Endothelial cell of umbilical vein (primary cell): ENCODE data around the gene MACO1. TPM values are rescaled to one million over a fixed set of nuclear protein-coding genes. Genes with fewer than 3 reads are reported as not detected.
A peak's percentile ranks its signal among the peaks of the same experiment; 100 is the strongest.

Experiments
- BruUV-seq: library from RNA; stranded (reverse); fragments of 400-500 nt; replicated peaks from 2 replicates; lab custom pipeline; 2021; lab: Mats Ljungman, UMichigan
- CTCF ChIA-PET: fragments of 300-600, 350-600 bp; sonication (Branson Sonifier 250); formaldehyde crosslinking; loops from one replicate; lab custom pipeline; 2021; ENCODE audit warnings: antibody characterized with exemption, inconsistent platforms; lab: Charles Lee
- POLR2A ChIA-PET: fragments of 300-600, 350-600 bp; sonication (Branson Sonifier 250); formaldehyde crosslinking; loops from one replicate; lab custom pipeline; 2021; ENCODE audit warnings: antibody characterized with exemption, inconsistent platforms; lab: Charles Lee
- DNase-seq: peaks from one replicate; pipeline ENCODE4 v3.0.0-alpha.2; 2011; ENCODE audit warnings: low read depth, low spot score
- FAIRE-seq: peaks from 2 replicates; lab custom pipeline; 2011; peaks lifted over from hg19 to GRCh38; lab: Jason Lieb, UNC
- H2AFZ ChIP-seq: 2 replicates; pipeline ENCODE4 v1.6.0; 2012; ENCODE audit warnings: low read depth, low read length, control low read depth, inconsistent platforms
- H3K27ac ChIP-seq: 2 replicates; pipeline ENCODE4 v1.5.1; 2011; ENCODE audit warnings: low read depth, mild to moderate bottlenecking, control low read depth, low read length, moderate library complexity; ENCODE audit not compliant: insufficient read depth
- H3K27me3 ChIP-seq, 2 experiments: 2 replicates each; pipeline versions ENCODE4 v1.6.0 to v1.6.1; 2011; ENCODE audit warnings: low read length in 2 of 2, mixed read lengths in 1 of 2; ENCODE audit not compliant: control insufficient read depth in 2 of 2, insufficient read depth in 2 of 2
- H3K36me3 ChIP-seq, 2 experiments: 2 replicates in 1 of 2; 3 replicates in 1 of 2; pipeline ENCODE4 v1.5.1; 2011; ENCODE audit warnings: low read length in 2 of 2, mild to moderate bottlenecking in 1 of 2, moderate library complexity in 1 of 2; ENCODE audit not compliant: control insufficient read depth in 2 of 2, insufficient read depth in 2 of 2; ENCODE audit errors: extremely low read depth in 1 of 2
- H3K4me1 ChIP-seq: 3 replicates; pipeline ENCODE4 v1.5.1; 2011; ENCODE audit warnings: mild to moderate bottlenecking, low read length; ENCODE audit not compliant: control insufficient read depth, insufficient read depth; ENCODE audit errors: extremely low read depth
- H3K4me2 ChIP-seq: 2 replicates; pipeline ENCODE4 v1.6.1; 2011; ENCODE audit warnings: low read length, control low read depth, mixed read lengths; ENCODE audit not compliant: insufficient read depth
- H3K4me3 ChIP-seq, 3 experiments: fragments of 200-600 bp in 1 of 3; sonication (generic), shearing (Covaris generic) in 1 of 3; replicated peaks in 1 of 3; 2 replicates each; pipeline ENCODE4 v1.5.1; 2011 to 2016; ENCODE audit warnings: control low read depth in 3 of 3, low read length in 3 of 3, mild to moderate bottlenecking in 2 of 3, inconsistent platforms in 1 of 3, low read depth in 1 of 3, moderate library complexity in 1 of 3; ENCODE audit not compliant: insufficient read depth in 1 of 3
- H3K79me2 ChIP-seq: 2 replicates; pipeline ENCODE4 v1.6.0; 2012; ENCODE audit warnings: low read length, inconsistent platforms; ENCODE audit not compliant: control insufficient read depth, insufficient read depth
- H3K9ac ChIP-seq: replicated peaks from 2 replicates; pipeline ENCODE3; 2011; ENCODE audit warnings: low read length, control low read depth; ENCODE audit not compliant: insufficient read depth; ENCODE audit errors: extremely low read depth
- H3K9me1 ChIP-seq: replicated peaks from 3 replicates; pipeline ENCODE4 v1.6.0; 2011; ENCODE audit warnings: mild to moderate bottlenecking, low read length; ENCODE audit not compliant: control insufficient read depth, insufficient read depth; ENCODE audit errors: extremely low read depth
- H3K9me3 ChIP-seq: replicated peaks from 2 replicates; pipeline ENCODE4 v1.5.1; 2012; ENCODE audit warnings: low read length, inconsistent platforms; ENCODE audit not compliant: control insufficient read depth, insufficient read depth
- H4K20me1 ChIP-seq: replicated peaks from 2 replicates; pipeline ENCODE3; 2011; ENCODE audit warnings: mild to moderate bottlenecking, low read length; ENCODE audit not compliant: control insufficient read depth, insufficient read depth; ENCODE audit errors: extremely low read depth
- CTCF ChIP-seq, 2 donors: IDR thresholded peaks; 1 replicate in 1 of 2; 2 replicates in 1 of 2; pipeline ENCODE4 v1.5.1; 2011; ENCODE audit warnings: low read length in 2 of 2, mild to moderate bottlenecking in 2 of 2, moderate library complexity in 2 of 2, control low read depth in 1 of 2, inconsistent platforms in 1 of 2, low read depth in 1 of 2; ENCODE audit not compliant: insufficient read depth in 1 of 2; ENCODE audit errors: extremely low read depth in 1 of 2
- EZH2 ChIP-seq: IDR thresholded peaks from 2 replicates; pipeline ENCODE4 v1.6.1; 2012; ENCODE audit warnings: borderline replicate concordance, low read depth, mild to moderate bottlenecking, moderate library complexity, low read length, inconsistent platforms; ENCODE audit not compliant: severe bottlenecking
- FOS ChIP-seq: IDR thresholded peaks from 2 replicates; pipeline ENCODE4 v1.6.1; 2011; ENCODE audit warnings: mild to moderate bottlenecking, low read length, moderate library complexity, borderline replicate concordance; ENCODE audit not compliant: insufficient read depth
- JUN ChIP-seq: IDR thresholded peaks from 2 replicates; pipeline ENCODE4 v1.6.1; 2011; ENCODE audit warnings: borderline replicate concordance, low read depth; ENCODE audit not compliant: insufficient read length, insufficient read depth
- MYC ChIP-seq: IDR thresholded peaks from one replicate; pipeline ENCODE4 v1.6.1; 2011; ENCODE audit warnings: mild to moderate bottlenecking, low read depth, low read length
- POLR2A ChIP-seq: IDR thresholded peaks from 2 replicates; pipeline ENCODE4 v1.6.1; 2012; ENCODE audit warnings: low read depth, mild to moderate bottlenecking, control low read depth, low read length
- POLR2AphosphoS5 ChIP-seq: IDR thresholded peaks from 2 replicates; pipeline ENCODE4 v1.6.1; 2012; ENCODE audit warnings: low read depth, mild to moderate bottlenecking, control low read depth, low read length, moderate library complexity; ENCODE audit not compliant: insufficient read depth
- dilution Hi-C: fragments of 300-500 bp; cut with MboI; formaldehyde crosslinking; loops from one replicate; pipeline ENCODE4 v1.15.0; 2019; ENCODE audit warnings: low sequenced_read_pairs; ENCODE audit not compliant: extremely low pct_ligation_motif_present
- intact Hi-C: fragments of 100-400 bp; cut with micrococcal nuclease; formaldehyde crosslinking; loops from one replicate; pipeline ENCODE4 v1.10.0; 2022
- polyA plus RNA-seq, 4 experiments: library from polyadenylated mRNA; depleted of rRNA in 3 of 4; stranded (reverse) in 3 of 4; unstranded in 1 of 4; fragments of >200 nt; gene quantifications; 2 replicates each; pipeline versions ENCODE4 v1.2.1 to v1.2.3, GENCODE V29; 2011 to 2012; ENCODE audit warnings: missing spikeins in 1 of 4
- total RNA-seq: library from RNA; stranded (reverse); gene quantifications from 2 replicates; pipeline ENCODE4 v1.2.3, GENCODE V29; 2021

Gene MACO1
- total and polyA plus RNA-seq, 2 donors (not counting 3 experiments of a cell fraction or from before 2014, with no cell fraction given): 7.7 to 24.4 TPM

DNA sequence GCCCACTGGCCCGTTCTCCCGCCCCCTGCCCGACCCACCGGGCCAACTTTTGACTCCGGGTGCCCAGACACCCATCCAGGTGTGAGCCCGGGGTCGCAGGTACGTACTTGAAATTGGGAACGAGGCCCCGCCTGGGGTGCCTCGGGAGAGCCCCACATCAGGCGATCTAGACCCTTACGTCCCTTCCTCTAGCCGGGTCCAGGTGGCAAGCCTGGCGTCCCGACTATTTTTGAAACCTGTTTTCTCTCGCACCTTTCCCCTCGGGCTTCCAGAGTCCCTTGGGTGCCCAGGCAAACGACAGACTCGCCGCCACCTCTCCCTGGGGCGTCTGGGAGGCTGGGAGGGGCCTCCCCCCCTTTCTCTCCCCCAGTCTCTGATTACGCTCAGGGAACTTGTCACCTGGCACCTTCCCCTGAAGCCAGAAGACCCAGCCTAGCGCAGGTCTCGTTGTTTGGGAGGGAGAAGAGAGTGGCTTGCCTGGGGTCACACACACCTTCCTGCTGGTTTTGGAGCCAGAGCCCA lies 113.6 kb downstream of the MACO1 start:
- H2AFZ ChIP-seq: peak overlapping the region; percentile 63
- TF ChIP-seq FOS: no peak
- no peak for TF ChIP-seq CTCF (IDR thresholded peaks at IDR 0.05; ENCODE audit: extremely low read depth in 1 of 2, insufficient read depth in 1 of 2, low read depth in 1 of 2, low read length in 2 of 2)
- DNase-seq (no peak), FAIRE-seq (no peak)
- CTCF ChIA-PET: interaction anchor here (1.2 kb wide), 1 partner anchor 28 kb away, joined by 9 read pairs; no protein-coding TSS in a partner anchor
- peak overlapping the region; percentile 68 for H3K9ac ChIP-seq
- no peaks in the 10 kb centered on the region for H3K9me1 ChIP-seq
- dilution Hi-C loops (no loop called here), intact Hi-C loops (loop anchor here (5.0 kb wide), 1 partner anchor 253 kb away; no protein-coding TSS in a partner anchor)
- no peaks in the 10 kb centered on the region for H3K27me3 ChIP-seq
- POLR2A ChIA-PET: interaction anchor here (0.6 kb wide), 1 partner anchor 257 kb away, joined by 4 read pairs; no protein-coding TSS in a partner anchor
- H3K9me3 ChIP-seq: no peaks in the 10 kb centered on the region
- H3K4me3 ChIP-seq: peak overlapping the region; percentile 65 to 80 (median 75)
- peaks cover 14% of the 10 kb centered on the region for H3K4me1 ChIP-seq
- H3K4me2 ChIP-seq: peak overlapping the region; percentile 67
- H3K36me3 ChIP-seq: no peaks in the 10 kb centered on the region
- peak overlapping the region; percentile 23 for H3K27ac ChIP-seq
- peaks cover 2% of the 10 kb centered on the region for H3K79me2 ChIP-seq
- no peaks in the 10 kb centered on the region for H4K20me1 ChIP-seq
- TSS peak; percentile 16 for BruUV-seq

GRCh38 chr1:25544819-25545218 lies 114.1 kb downstream of the MACO1 start:
- POLR2A ChIA-PET: interaction anchor here (0.6 kb wide), 1 partner anchor 257 kb away, joined by 4 read pairs; no protein-coding TSS in a partner anchor
- Histone ChIP-seq H4K20me1 (no peaks in the 10 kb centered on the region), H3K27ac (no peak overlapping the region), H3K9me1 (no peaks in the 10 kb centered on the region), H3K4me1 (peaks cover 19% of the 10 kb centered on the region), H3K79me2 (peaks cover 2% of the 10 kb centered on the region), H3K27me3 (no peaks in the 10 kb centered on the region), H3K4me2 (peak overlapping the region; percentile 67), H3K9me3 (no peaks in the 10 kb centered on the region), H3K9ac (no peak overlapping the region), H3K4me3 (peak overlapping the region in 1 of 3 experiments; percentile 75), H2AFZ (no peak overlapping the region), H3K36me3 (no peaks in the 10 kb centered on the region)
- dilution Hi-C loops (no loop called here), intact Hi-C loops (loop anchor here (5.0 kb wide), 1 partner anchor 252 kb away; no protein-coding TSS in a partner anchor)
- FAIRE-seq (peak; percentile 31), DNase-seq (no peak)
- no TSS peak for BruUV-seq
- no peak for TF ChIP-seq MYC
- TF ChIP-seq POLR2AphosphoS5: no peak
- no peak for TF ChIP-seq POLR2A
- no peak for TF ChIP-seq JUN
- no peak for TF ChIP-seq EZH2
- CTCF ChIA-PET: no interaction called here
